CD14-positive monocyte (primary cell): Measurements from ENCODE around the gene MAST4. TPM values are rescaled to one million over a fixed set of nuclear protein-coding genes. Genes with fewer than 3 reads are reported as not detected.

ENCODE experiments used
- DNase-seq, 3 donors: peaks; one replicate each; pipeline ENCODE4 v3.0.0-alpha.2; 2011 to 2022
- H2AFZ ChIP-seq: 2 replicates; pipeline ENCODE4 v1.6.0; 2012; ENCODE audit warnings: mild to moderate bottlenecking, low read depth, low read length, inconsistent platforms; ENCODE audit not compliant: insufficient read depth, poor library complexity, severe bottlenecking
- H3K27ac ChIP-seq, 2 donors: 1 replicate in 1 of 2; 2 replicates in 1 of 2; pipeline ENCODE4 v1.5.1; 2012 to 2013; ENCODE audit warnings: low read length in 2 of 2, control low read depth in 1 of 2, inconsistent platforms in 1 of 2, low read depth in 1 of 2, mild to moderate bottlenecking in 1 of 2
- H3K27me3 ChIP-seq, 2 donors: one replicate each; pipeline versions ENCODE4 v1.6.0 to v1.6.1; 2011 to 2013; ENCODE audit warnings: low read length in 2 of 2; ENCODE audit not compliant: control insufficient read depth in 2 of 2, insufficient read depth in 2 of 2
- H3K36me3 ChIP-seq, 2 donors: replicated peaks in 1 of 2; 1 replicate in 1 of 2; 2 replicates in 1 of 2; pipeline versions ENCODE4 v1.5.1 to v1.6.1; 2012 to 2013; ENCODE audit warnings: low read length in 2 of 2, control low read depth in 1 of 2, inconsistent platforms in 1 of 2, mild to moderate bottlenecking in 1 of 2; ENCODE audit not compliant: insufficient read depth in 2 of 2, control insufficient read depth in 1 of 2
- H3K4me1 ChIP-seq, 2 donors: 1 replicate in 1 of 2; 2 replicates in 1 of 2; pipeline versions ENCODE4 v1.5.1 to v1.6.1; 2012 to 2013; ENCODE audit warnings: low read length in 2 of 2, control low read depth in 1 of 2, inconsistent platforms in 1 of 2, mild to moderate bottlenecking in 1 of 2, moderate library complexity in 1 of 2; ENCODE audit not compliant: insufficient read depth in 2 of 2, control insufficient read depth in 1 of 2
- H3K4me2 ChIP-seq: replicated peaks from 2 replicates; pipeline ENCODE3; 2012; ENCODE audit warnings: low read length, moderate library complexity, mild to moderate bottlenecking; ENCODE audit not compliant: poor library complexity, severe bottlenecking; ENCODE audit errors: extremely low read depth
- H3K4me3 ChIP-seq, 3 experiments: fragments of 200-600 bp in 1 of 3; sonication (generic) in 1 of 3; replicated peaks in 1 of 3; 1 replicate in 2 of 3; 2 replicates in 1 of 3; pipeline ENCODE4 v1.5.1; 2011 to 2013; ENCODE audit warnings: low read length in 3 of 3, mild to moderate bottlenecking in 3 of 3, control low read depth in 2 of 3, low read depth in 2 of 3, inconsistent platforms in 1 of 3, moderate library complexity in 1 of 3
- H3K79me2 ChIP-seq: 2 replicates; pipeline ENCODE4 v1.6.0; 2012; ENCODE audit warnings: mild to moderate bottlenecking, control low read depth, inconsistent platforms, low read length, moderate library complexity; ENCODE audit not compliant: insufficient read depth
- H3K9ac ChIP-seq: 2 replicates; pipeline ENCODE4 v1.6.0; 2017; ENCODE audit warnings: low read length, mild to moderate bottlenecking; ENCODE audit not compliant: insufficient read depth, poor library complexity, severe bottlenecking
- H3K9me3 ChIP-seq, 2 donors: replicated peaks in 1 of 2; 1 replicate in 1 of 2; 2 replicates in 1 of 2; pipeline versions ENCODE4 v1.5.1 to v1.6.1; 2012 to 2013; ENCODE audit warnings: low read length in 2 of 2, control low read depth in 1 of 2; ENCODE audit not compliant: control insufficient read depth in 1 of 2, insufficient read depth in 1 of 2
- H4K20me1 ChIP-seq: 2 replicates; pipeline ENCODE4 v1.6.0; 2012; ENCODE audit warnings: mild to moderate bottlenecking, low read length, control low read depth, moderate library complexity; ENCODE audit not compliant: insufficient read depth
- H3K27ac Mint-ChIP-seq, 7 donors: one replicate each; pipeline ENCODE4 v1.8.0; 2020; ENCODE audit warnings: mild to moderate bottlenecking in 7 of 7, mixed read lengths in 7 of 7, moderate library complexity in 6 of 7, inconsistent platforms in 2 of 7
- H3K27me3 Mint-ChIP-seq, 3 donors: one replicate each; pipeline ENCODE4 v1.8.0; 2021 to 2022; ENCODE audit warnings: low read depth in 3 of 3, mild to moderate bottlenecking in 3 of 3, mixed read lengths in 3 of 3, moderate library complexity in 3 of 3, inconsistent platforms in 1 of 3
- H3K36me3 Mint-ChIP-seq, 2 donors: one replicate each; pipeline ENCODE4 v1.8.0; 2020; ENCODE audit warnings: mixed read lengths in 2 of 2, inconsistent platforms in 1 of 2, mild to moderate bottlenecking in 1 of 2
- H3K4me1 Mint-ChIP-seq: one replicate; pipeline ENCODE4 v1.8.0; 2020; ENCODE audit warnings: mild to moderate bottlenecking, mixed read lengths
- H3K4me3 Mint-ChIP-seq, 2 donors: one replicate each; pipeline ENCODE4 v1.8.0; 2020; ENCODE audit warnings: mild to moderate bottlenecking in 2 of 2, mixed read lengths in 2 of 2, moderate library complexity in 1 of 2
- H3K9me3 Mint-ChIP-seq, 7 donors: one replicate each; pipeline ENCODE4 v1.8.0; 2020 to 2022; ENCODE audit warnings: mixed read lengths in 7 of 7, mild to moderate bottlenecking in 6 of 7, moderate library complexity in 6 of 7, inconsistent platforms in 2 of 7
- CTCF ChIP-seq: fragments of 200-600 bp; IDR thresholded peaks from one replicate; pipeline ENCODE4 v1.8.0; 2022; ENCODE audit warnings: antibody characterized with exemption, mild to moderate bottlenecking
- WGBS: methylation state at CpG from one replicate; pipeline ENCODE4 v1.1.5; 2013; ENCODE audit warnings: missing lambda C conversion rate; ENCODE audit not compliant: insufficient coverage; 5-methylcytosine and 5-hydroxymethylcytosine counted together
- intact Hi-C, 2 donors: fragments of 100-400 bp; cut with micrococcal nuclease; formaldehyde crosslinking; loops; one replicate each; pipeline versions ENCODE4 v1.15.0 to v1.15.1; 2023
- polyA plus RNA-seq, 3 donors: library from polyadenylated mRNA; depleted of rRNA in 1 of 3; unstranded in 2 of 3; stranded (reverse) in 1 of 3; fragments of 300-500 nt in 2 of 3; fragments of >200 nt in 1 of 3; fragmentation: Illumina TruSeq in 2 of 3; gene quantifications; 1 replicate in 2 of 3; 2 replicates in 1 of 3; pipeline ENCODE4 v1.2.3, GENCODE V29; 2012 to 2021

The MAST4 gene
- polyA plus RNA-seq, 3 donors = 0.03 to 0.24 TPM; not detected in 1

GRCh38 chr5:66979738-66980137 is 383.5 kb downstream of the MAST4 start:
- peaks cover 2% of the 10 kb centered on the region for H3K4me1 Mint-ChIP-seq
- no peaks in the 10 kb centered on the region for H3K27me3 ChIP-seq
- H3K9me3 ChIP-seq = no peaks in the 10 kb centered on the region
- H3K79me2 ChIP-seq = no peaks in the 10 kb centered on the region
- H3K36me3 Mint-ChIP-seq = no peaks in the 10 kb centered on the region
- no peaks in the 10 kb centered on the region for H3K36me3 ChIP-seq
- H3K27ac ChIP-seq = no peak overlapping the region
- no peaks in the 10 kb centered on the region for H3K4me1 ChIP-seq
- H3K4me3 Mint-ChIP-seq = no peak overlapping the region
- no peak overlapping the region for H2AFZ ChIP-seq
- peaks cover 0 to 8% (median 0%) of the 10 kb centered on the region in 3 donors for H3K27me3 Mint-ChIP-seq
- H3K9ac ChIP-seq = no peak overlapping the region
- H3K9me3 Mint-ChIP-seq = peaks cover 0 to 2% (median 0%) of the 10 kb centered on the region in 7 donors
- no peak for DNase-seq
- intact Hi-C loops = no loop called here
- H3K4me3 ChIP-seq = no peak overlapping the region
- no peak for TF ChIP-seq CTCF
- no peak overlapping the region for H3K27ac Mint-ChIP-seq
- WGBS = no CpG with 5 or more reads among the region's 3 CpGs
- no peaks in the 10 kb centered on the region for H4K20me1 ChIP-seq
- H3K4me2 ChIP-seq = no peak overlapping the region

GRCh38 chr5:66981266-66982055 is 385.3 kb downstream of the MAST4 start:
- Histone ChIP-seq H3K36me3 (no peaks in the 10 kb centered on the region), H3K79me2 (no peaks in the 10 kb centered on the region), H3K4me3 (no peak overlapping the region), H3K4me2 (no peak overlapping the region), H3K27ac (no peak overlapping the region), H4K20me1 (no peaks in the 10 kb centered on the region), H2AFZ (no peak overlapping the region), H3K27me3 (no peaks in the 10 kb centered on the region), H3K9ac (no peak overlapping the region), H3K9me3 (no peaks in the 10 kb centered on the region), H3K4me1 (no peaks in the 10 kb centered on the region)
- H3K4me3 Mint-ChIP-seq = no peak overlapping the region
- WGBS = 97% methylated on average over 3 of the region's 5 CpGs
- no peaks in the 10 kb centered on the region for H3K36me3 Mint-ChIP-seq
- H3K9me3 Mint-ChIP-seq = peaks cover 0 to 2% (median 0%) of the 10 kb centered on the region in 7 donors
- no peak overlapping the region for H3K27ac Mint-ChIP-seq
- TF ChIP-seq CTCF = no peak
- H3K27me3 Mint-ChIP-seq = peaks cover 0 to 8% (median 0%) of the 10 kb centered on the region in 3 donors
- peaks cover 2% of the 10 kb centered on the region for H3K4me1 Mint-ChIP-seq
- intact Hi-C loops = no loop called here
- no peak for DNase-seq
